IMR-90 (cell line): Measurements from ENCODE around the gene PPP1R2.

Source experiments
- BHLHE40 ChIP-seq: fragments of 150-350 bp; IDR thresholded peaks from 2 replicates; pipeline ENCODE4 v1.6.1; 2016; ENCODE audit warnings: mild to moderate bottlenecking, low read depth, low read length
- CEBPB ChIP-seq: IDR thresholded peaks from 2 replicates; pipeline ENCODE4 v1.6.1; 2012; ENCODE audit warnings: low read depth, low read length, improper control_type of control experiment
- CTCF ChIP-seq: conservative IDR thresholded peaks from 2 replicates; pipeline ENCODE4 v1.5.1; 2012; ENCODE audit warnings: mild to moderate bottlenecking, low read depth, low read length, improper control_type of control experiment
- FOS ChIP-seq: fragments of 150-350 bp; IDR thresholded peaks from 2 replicates; pipeline ENCODE4 v1.6.1; 2016; ENCODE audit warnings: low read depth, low read length
- MAFK ChIP-seq: IDR thresholded peaks from 2 replicates; pipeline ENCODE4 v1.6.1; 2012; ENCODE audit warnings: low read depth, low read length, improper control_type of control experiment
- POLR2A ChIP-seq: IDR thresholded peaks from 2 replicates; pipeline ENCODE4 v1.6.1; 2012; ENCODE audit warnings: mild to moderate bottlenecking, low read depth, low read length
- RAD21 ChIP-seq: IDR thresholded peaks from 2 replicates; pipeline ENCODE4 v1.6.1; 2012; ENCODE audit warnings: low read length, improper control_type of control experiment
- RCOR1 ChIP-seq: IDR thresholded peaks from 2 replicates; pipeline ENCODE4 v1.6.1; 2012; ENCODE audit warnings: mild to moderate bottlenecking, low read length, improper control_type of control experiment; ENCODE audit not compliant: insufficient replicate concordance
- RFX5 ChIP-seq: IDR thresholded peaks from 2 replicates; pipeline ENCODE4 v1.8.0; 2012; ENCODE audit warnings: low read depth, mild to moderate bottlenecking, low read length, moderate library complexity
- SMC3 ChIP-seq: fragments of 150-350 bp; IDR thresholded peaks from 2 replicates; pipeline ENCODE4 v1.6.1; 2016; ENCODE audit warnings: low read depth, mild to moderate bottlenecking, antibody characterized with exemption, low read length, moderate library complexity
- USF2 ChIP-seq: fragments of 150-350 bp; IDR thresholded peaks from 2 replicates; pipeline ENCODE4 v1.6.1; 2017; ENCODE audit warnings: mild to moderate bottlenecking, antibody characterized with exemption, low read length, low read depth

GRCh38 chr3:195544634-195545033 lies 1.5 kb upstream of the PPP1R2 start:
- TF ChIP-seq CTCF (no peak), MAFK (no peak), POLR2A (no peak), RFX5 (no peak), BHLHE40 (no peak), RCOR1 (no peak), FOS (no peak), CEBPB (no peak), USF2 (no peak), RAD21 (no peak), SMC3 (no peak)
